ENCODE data around the gene SLC7A6.

- TF ChIP-seq ZBED1 (IDR thresholded peaks at IDR 0.05; ENCODE audit: borderline replicate concordance) (no peak), ZNF24 (IDR thresholded peaks at IDR 0.05) (no peak), CTCF (IDR thresholded peaks at IDR 0.05 in 2 of 3, conservative IDR thresholded peaks at IDR 0.05 in 1 of 3; ENCODE audit: control insufficient read depth in 2 of 3, extremely low read depth in 1 of 3, insufficient read depth in 1 of 3, low read depth in 3 of 3, low read length in 3 of 3) (no peak), JUNB (IDR thresholded peaks at IDR 0.05) (no peak), EED (IDR thresholded peaks at IDR 0.05; ENCODE audit: low read depth) (no peak), SIX5 (IDR thresholded peaks at IDR 0.05; ENCODE audit: low read depth, low read length, severe bottlenecking) (no peak)
These were observed 74.9 kb downstream of the SLC7A6 start for GRCh38 chr16:68339214-68339613.

Data from GM12878 (cell line).